ENCODE measurements around the gene REP15.
"Not testable (repeated sequence)": the region's sequence is repeated elsewhere in the genome, so short reads cannot be mapped to it uniquely, and the experiment has no call there.

REP15 gene

GRCh38 chr12:27696293-27696652 is at the start of gene REP15:
REP15 (plus strand) TSS chr12:27696447; CDS start chr12:27696563, 116 bp downstream.
- no peak for DNase-seq (ENCODE audit: low read depth, low spot score)

DNA sequence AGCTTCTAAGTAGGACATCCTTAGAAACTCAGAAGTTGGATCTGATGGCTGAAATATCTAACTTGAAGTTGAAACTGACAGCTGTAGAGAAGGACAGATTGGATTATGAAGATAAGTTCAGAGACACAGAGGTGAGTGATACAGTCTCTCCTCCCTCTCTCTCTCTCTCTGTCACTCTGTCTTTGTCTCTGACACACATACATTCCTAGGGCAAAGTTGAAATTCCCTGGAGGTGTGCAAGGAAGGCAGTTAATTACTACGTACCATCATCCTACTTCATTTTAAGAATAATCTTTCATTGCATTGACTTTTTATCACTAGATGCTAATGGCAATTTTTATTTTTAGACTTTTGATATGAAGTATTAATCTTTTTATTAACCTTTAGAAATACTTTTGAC is 46.2 kb upstream of the REP15 start:
- DNase-seq (ENCODE audit: low read depth, low spot score): no peak

DNA sequence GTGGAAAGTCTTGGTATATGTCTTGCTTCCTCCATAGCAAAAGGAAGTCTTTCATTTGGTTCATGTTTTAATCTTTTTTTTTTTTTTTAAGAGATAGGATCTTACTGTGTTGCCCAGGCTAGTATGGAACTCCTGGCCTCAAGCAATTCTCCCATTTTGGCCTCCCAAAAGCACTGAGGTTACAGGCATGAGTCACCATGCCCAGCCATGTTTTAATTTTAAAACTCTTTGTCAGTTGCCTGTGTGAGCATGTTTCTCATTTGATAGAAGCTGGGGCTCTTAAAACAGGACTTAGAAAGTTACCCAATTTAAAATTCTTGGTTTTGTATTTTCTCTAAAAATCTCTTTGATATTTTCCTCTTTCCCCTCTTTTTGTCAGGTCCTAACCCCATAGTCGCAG is 45.0 kb upstream of the REP15 start:
- no peak for DNase-seq (ENCODE audit: low read depth, low spot score)

DNA sequence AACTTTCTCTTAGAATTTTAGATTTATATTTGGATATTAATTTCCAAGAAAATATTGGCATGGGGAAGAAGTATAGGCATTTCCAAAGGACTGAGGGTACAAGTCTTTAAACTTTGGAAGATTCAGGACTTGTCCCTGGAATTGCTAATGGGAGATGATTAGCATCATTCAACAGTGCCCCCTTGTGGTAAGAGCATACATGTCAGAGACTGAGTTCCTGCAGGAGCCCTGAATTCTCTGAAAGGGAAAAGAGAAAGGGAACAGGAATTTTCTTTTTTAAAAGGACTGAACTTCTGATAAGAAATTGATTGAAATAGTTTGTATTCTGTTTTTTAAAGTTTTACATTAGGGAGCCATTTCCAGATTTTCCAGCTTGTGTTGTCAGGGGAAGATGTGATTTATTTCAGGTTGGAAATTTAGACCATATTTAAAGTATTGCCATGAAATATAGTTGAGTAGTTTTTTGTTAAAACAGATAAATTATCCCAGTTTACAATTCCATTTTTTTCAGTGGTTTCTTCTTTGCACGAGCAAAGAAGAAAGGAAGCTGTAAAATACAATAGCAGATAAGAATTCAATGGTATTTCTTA is 44.0 kb upstream of the REP15 start:
- DNase-seq (ENCODE audit: low read depth, low spot score): peak; percentile 30

DNA sequence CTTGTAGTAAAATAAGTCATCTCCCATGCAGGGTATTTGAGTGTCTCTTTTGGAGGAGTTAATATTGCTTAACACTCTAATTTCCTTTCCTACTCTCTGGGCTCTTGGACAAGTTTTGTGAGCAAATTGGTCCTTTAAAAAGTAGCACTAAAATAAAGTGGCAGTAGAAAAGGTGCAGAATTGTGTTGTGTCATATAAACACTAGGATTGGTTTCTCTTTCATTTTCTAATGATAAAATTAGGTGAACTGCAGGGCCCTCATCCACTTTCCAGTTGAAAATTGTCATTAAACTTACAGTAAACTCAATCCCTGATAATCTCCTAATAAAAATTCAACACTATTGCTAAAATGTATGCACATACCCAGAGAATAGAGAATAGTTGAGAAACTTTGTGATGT is 42.6 kb upstream of the REP15 start:
- DNase-seq (ENCODE audit: low read depth, low spot score): no peak

DNA sequence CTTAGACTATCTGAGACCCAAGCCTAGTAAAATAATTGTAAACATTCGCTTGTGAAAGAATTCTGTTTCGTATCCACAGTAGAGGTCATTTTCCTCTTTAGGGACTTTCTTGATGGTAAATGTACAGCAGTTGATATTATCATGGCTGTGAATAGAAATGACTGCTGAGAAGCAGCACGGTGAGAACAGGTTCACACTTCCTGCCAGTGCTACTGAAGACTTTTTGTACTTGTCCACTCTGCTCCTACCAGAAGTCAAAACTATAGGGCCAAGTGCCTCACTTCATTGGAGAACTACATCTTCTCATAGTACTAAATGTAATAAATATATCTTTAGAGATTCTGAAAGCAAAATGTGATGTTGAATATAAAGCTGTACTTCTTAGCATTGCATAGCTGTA is 40.8 kb upstream of the REP15 start:
- DNase-seq (ENCODE audit: low read depth, low spot score): not testable (repeated sequence)

DNA sequence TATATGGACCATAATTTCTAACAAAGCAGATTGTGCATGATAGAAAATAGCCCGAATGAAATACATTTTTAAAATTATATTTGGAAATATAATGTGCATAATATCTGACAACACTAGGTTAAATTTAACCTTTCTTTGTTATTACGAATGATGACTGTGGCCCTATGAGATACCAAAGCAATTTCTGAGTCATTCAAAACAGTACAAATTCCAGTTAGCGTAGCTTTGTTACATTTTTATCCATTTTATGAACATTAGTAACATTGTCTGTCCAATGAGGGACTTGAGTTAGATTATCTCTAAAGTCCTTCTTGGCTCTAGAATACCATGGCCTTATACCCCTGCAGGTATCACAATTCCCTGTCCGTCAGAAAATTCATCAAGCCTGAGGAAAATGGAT is 39.0 kb upstream of the REP15 start:
- DNase-seq (ENCODE audit: low read depth, low spot score): no peak

DNA sequence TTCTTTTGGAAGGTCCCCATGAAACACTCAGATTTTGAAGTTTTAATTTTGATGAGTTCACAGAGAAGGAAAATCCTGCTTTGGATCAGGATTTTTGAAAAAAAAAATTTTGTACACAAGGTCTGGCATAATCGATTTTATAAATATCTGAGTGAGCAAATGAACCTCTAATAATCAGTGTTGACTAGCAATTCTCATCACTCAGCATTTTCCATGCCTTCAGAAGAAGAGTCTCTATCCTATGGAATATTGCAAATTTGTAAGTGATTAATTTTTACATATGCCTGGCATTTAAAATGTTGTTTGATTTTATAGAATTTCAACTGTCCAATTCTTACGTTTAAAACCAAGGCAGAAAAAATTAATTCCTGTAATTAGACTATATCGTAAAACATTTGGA is 30.5 kb upstream of the REP15 start:
- DNase-seq (ENCODE audit: low read depth, low spot score): no peak

- DNase-seq (ENCODE audit: low read depth, low spot score): no peak
Observed at GRCh38 chr12:27666510-27666909, 29.7 kb upstream of the REP15 start.

DNA sequence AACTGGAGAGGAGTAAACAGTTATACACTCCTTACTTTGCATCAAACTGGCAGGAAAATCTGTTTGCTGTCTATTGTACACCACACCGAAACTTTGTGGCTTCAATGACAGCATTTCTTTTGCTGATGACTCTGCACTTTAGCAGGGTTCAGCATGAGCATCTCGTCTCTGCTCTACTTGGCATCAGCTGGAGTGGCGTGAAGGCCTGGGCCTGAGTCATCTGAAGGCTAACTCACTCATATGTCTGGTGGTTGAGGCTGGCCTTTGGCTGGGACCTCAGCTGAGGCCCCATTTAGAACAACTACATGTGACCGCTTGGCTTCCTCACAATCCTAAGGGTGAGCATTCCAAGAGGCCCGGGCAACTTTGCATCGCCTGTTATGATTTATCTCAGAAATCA is 28.7 kb upstream of the REP15 start:
- no peak for DNase-seq (ENCODE audit: low read depth, low spot score)

- DNase-seq (ENCODE audit: low read depth, low spot score): no peak
Observed at GRCh38 chr12:27672051-27672450, 24.2 kb upstream of the REP15 start.

DNA sequence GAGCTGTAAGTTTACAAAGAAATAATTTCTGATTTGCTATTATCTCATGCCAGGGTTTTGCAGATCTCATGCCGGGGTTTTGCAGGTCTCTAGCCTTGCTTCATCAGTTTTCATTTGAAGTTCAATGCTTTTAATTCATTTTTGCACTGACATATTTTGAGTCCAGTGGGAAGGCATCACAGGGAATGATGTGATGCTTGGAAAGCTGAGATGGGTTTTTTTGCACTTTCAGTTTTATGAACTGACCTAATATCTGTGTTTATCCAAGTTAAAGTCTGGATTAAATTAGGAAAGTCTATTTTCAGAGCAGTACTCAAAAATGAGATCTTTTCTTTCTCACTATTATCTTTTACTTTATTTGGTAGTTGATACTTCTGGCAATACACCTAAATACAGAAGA is 23.6 kb upstream of the REP15 start:
- no peak for DNase-seq (ENCODE audit: low read depth, low spot score)

DNA sequence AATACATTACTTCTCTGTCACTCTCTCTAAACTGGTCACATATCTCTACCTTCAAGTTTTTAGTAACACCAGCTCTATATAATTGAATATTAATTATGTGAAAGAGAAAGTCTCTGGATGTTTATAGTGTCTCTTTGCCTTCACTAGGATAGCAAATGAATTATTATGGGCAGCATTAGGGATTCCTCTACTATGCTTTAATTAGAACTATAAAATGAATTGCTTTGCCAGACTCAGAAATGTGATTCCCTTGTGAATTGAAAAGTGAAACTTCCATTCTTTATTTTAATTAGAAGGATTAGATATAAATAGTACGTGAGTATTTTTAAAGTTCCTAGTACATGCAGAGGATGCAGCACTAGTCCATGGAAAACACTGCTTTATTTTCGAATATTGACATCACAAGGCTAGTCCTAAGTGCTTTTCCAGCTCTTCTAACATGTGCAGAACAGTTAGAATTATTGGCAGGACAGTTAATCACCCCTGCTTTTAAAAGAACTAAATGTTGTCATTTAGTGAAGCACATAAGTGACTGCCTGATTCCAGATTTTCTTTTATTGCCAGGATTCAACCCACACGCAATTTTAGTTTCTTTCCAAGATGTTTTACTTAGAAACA is 23.0 kb upstream of the REP15 start:
- no peak for DNase-seq (ENCODE audit: low read depth, low spot score)

GRCh38 chr12:27674989-27675388 is 21.3 kb upstream of the REP15 start:
- DNase-seq (ENCODE audit: low read depth, low spot score): no peak

GRCh38 chr12:27680619-27681018 is 15.6 kb upstream of the REP15 start:
- no peak for DNase-seq (ENCODE audit: low read depth, low spot score)

DNA sequence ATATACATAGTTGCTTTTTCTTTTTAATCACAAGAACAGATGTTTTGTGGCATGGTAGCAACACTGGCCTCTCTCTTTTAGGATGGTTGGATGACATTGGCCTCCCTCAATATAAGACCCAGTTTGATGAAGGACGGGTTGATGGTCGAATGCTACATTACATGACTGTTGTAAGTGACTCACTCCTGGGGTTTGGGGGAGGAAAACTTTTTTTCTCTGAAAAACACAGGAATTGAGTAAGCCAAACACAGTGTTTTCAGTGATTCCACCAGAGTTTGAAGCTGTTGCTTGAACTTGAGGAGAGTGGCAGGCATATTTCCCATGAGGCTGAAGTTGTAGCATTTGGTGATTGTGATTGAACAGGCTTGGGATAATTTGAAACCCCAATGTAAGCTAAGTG is 13.7 kb upstream of the REP15 start:
- DNase-seq (ENCODE audit: low read depth, low spot score): no peak

DNA sequence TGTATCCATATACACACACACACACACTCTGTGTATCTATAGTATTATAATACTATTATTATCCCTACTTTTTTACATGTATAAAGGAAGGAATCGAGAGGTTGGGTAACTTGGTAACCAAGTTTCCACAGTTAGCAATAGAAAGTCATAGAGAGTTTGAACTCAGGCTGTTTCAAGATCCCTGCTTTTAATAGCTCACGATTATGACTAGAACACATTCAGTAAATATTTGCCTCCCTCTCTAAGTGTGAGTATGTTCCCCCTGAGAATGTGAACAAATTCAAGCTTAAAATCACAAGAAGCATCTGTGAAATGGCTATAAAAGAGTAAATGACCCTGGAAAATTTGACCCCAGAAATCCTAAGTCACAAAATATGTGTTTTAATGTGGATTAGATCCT is 11.0 kb upstream of the REP15 start:
- DNase-seq (ENCODE audit: low read depth, low spot score): no peak

DNA sequence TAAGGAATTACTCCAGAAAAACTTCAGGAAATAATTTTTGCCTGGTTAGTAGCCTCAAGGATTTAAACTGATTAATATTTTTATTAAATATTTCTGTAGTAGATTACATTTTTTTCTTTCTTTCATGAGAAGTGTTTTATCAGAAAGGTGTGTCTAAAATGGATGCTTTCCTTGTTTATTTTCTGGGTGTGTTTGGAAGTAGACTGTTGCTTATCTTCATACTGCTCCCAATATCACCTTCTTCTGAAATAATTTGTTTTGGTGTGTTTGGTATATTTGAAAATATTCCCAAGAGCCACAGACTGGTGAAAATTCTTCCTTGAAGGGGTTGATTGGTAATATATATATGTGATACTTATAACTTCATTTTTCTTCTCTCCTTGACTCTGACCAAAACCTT is 10.1 kb upstream of the REP15 start:
- no peak for DNase-seq (ENCODE audit: low read depth, low spot score)

GRCh38 chr12:27688671-27689070 is 7.6 kb upstream of the REP15 start:
- no peak for DNase-seq (ENCODE audit: low read depth, low spot score)

- DNase-seq (ENCODE audit: low read depth, low spot score): no peak
Observed at GRCh38 chr12:27689558-27690180, 6.6 kb upstream of the REP15 start.

- no peak for DNase-seq (ENCODE audit: low read depth, low spot score)
Observed at GRCh38 chr12:27693403-27693802, 2.8 kb upstream of the REP15 start.

DNA sequence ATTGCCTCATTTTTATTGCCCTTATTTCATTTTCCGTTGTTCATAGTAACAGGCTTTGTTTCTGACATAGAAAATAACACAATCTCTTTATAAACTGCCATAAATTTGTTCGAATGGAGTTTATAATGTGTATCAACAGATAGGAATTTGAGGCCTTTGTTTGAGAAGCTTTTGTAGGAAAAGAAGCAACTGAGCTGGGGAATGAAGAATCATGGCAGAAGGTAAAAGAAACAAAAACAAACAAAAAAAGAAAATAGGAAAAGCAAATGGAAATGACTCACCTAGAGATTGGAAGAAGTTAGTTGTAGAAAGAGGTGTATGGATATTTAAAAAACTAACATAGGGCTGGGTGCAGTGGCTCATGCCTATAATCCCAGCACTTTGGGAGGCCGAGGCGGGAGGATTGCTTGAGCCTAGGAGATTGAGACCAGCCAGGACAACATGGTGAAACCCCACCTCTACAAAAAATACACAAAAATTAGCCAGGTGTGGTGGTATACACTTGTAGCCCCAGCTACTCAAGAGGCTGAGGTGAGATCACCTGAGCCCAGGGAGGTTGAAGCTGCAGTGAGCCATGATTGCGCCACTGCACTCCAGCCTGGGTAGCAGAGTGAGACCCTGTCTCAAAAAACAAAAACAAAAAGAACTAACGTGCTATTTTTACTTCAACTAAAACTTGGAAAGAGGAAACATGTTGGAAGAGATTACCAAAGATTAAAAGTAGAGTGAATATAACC is 523 bp upstream of the REP15 start:
- no peak for DNase-seq (ENCODE audit: low read depth, low spot score)

Measured in iPS DF 19.7 (cell line).